Stimulated activated CD4-positive, alpha-beta T cell treated with anti-CD3 and anti-CD28 coated beads, Interleukin-15, amount 100 ng/mL, for 48 hours (primary cell): ENCODE data around the gene KIAA1755.
"Not testable (repeated sequence)": the region's sequence is repeated elsewhere in the genome, so short reads cannot be mapped to it uniquely, and the experiment has no call there.

Source experiments
- DNase-seq, 2 donors: peaks; one replicate each; pipeline ENCODE4 v3.0.0-alpha.2; 2020; ENCODE audit warnings: low read depth in 2 of 2

KIAA1755 gene

GRCh38 chr20:38290829-38291814, 30.6 kb upstream of the KIAA1755 start:
- no peak for DNase-seq

GRCh38 chr20:38286586-38287531, 26.3 kb upstream of the KIAA1755 start:
- no peak for DNase-seq

DNA sequence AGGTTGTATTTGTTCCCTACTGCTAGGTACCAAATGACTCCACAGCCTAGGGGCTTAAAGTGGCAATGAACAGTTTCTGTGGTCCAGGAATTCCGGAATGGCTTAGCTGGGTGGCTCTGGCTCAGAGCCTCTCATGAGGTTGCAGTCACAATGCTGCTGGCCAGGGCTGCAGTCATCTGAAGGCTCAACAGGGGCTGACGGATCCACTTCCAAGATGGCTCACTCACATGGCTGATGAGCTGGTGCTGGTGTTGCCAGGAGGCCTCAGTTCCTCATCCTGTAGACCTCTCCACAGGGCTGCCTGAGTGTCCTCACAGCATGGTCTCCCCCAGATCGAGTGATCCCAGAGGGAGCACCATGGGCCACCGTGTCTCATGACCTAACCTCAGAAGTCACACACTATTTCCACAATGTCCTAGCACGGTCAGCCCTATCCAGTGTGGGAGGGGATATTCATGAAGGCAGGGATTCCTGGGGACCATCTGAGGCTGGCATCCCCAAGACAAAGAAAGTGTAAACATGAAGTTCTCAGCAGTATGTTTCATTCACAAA, 24.4 kb upstream of the KIAA1755 start:
- no peak for DNase-seq

- DNase-seq = not testable (repeated sequence)
Observed at GRCh38 chr20:38284066-38284650, 23.6 kb upstream of the KIAA1755 start.

- DNase-seq = no peak
Observed at GRCh38 chr20:38283236-38283635, 22.7 kb upstream of the KIAA1755 start.

GRCh38 chr20:38281176-38281915, 20.8 kb upstream of the KIAA1755 start:
- not testable (repeated sequence) for DNase-seq

DNA sequence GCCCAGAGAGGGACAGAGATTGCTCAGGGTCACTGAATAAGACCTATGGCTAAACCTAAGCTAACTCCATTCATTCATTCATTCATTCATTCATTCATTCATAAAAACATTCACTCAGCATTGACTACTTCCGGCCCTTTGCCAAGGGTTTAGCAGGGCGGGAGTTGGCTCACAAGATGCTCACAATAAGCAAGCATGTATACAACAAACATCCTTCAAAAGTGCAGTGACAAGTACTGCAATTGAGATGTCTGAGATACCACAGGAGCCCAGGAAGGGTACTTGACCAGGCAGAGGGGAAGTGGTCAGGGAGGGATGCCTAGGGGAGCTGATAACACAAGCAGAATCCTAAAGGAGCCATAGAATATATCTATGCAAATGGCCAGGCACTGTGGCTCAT, 18.2 kb upstream of the KIAA1755 start:
- DNase-seq = no peak

GRCh38 chr20:38278131-38278530, 17.6 kb upstream of the KIAA1755 start:
- no peak for DNase-seq

GRCh38 chr20:38277691-38278090, 17.2 kb upstream of the KIAA1755 start:
- DNase-seq = no peak

DNA sequence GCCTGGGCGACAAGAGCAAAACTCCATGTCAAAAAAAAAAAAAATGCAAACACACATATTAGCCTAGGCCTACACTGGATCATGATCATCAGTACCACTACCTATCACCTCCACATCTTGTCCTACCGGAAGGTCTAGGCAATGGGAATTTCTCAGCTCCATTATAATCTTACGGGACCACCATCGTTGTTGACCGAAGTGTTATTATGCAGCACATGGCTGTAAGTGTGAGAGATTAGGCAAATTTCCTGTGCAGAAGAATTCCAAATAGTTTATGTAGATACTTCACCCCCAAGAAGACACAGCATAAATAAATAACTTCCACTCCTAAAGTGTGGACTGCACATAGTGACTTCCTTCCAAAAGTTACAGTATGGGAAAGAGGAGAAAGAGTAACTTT, 16.8 kb upstream of the KIAA1755 start:
- DNase-seq = no peak

- no peak for DNase-seq
Observed at GRCh38 chr20:38275815-38276550, 15.4 kb upstream of the KIAA1755 start.

DNA sequence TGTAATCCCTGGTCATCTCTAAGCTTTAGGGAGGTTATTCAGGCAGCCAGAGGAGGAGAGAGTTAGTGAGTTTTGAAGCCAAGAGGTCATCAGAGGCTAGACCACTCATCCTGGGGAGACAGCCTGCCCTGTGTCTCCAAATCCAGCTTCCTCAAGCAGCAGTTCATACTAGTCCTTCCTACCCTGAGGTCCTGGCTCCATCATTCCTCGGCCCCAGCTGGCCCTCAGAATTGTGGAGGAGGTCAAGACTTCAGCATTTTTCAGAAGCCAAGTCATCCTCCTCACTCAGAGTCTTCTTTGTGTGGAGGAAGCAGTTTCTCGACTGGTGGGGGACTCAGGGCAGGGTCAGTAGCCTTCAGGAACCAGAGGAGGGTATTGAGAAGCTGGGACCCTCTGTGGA, 12.4 kb upstream of the KIAA1755 start:
- DNase-seq = no peak

GRCh38 chr20:38272398-38272797, 11.9 kb upstream of the KIAA1755 start:
- DNase-seq = no peak

DNA sequence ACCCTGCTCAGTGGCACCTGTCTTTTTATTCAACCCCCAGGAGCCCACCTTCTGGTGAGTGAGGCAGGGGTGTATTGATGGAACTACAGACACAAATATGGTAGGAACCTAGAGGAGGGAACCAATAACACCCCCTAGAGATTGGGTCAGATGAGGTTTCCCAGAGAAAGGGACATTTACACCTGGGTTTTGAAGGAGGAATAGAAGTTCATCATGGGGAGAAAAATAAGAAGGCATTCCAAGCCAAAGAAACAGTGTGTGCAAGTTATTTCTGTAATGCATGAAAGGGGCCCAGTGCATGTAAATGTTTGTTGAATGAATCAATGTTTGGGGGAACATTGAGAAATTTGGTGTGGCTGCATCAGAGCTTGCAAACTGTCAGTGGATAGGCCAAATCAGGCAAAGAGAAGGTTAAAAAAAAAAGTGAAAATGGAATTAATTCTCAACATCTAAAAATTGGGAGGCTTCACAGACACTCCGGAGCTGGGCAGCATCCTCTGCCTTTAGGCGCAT, 11.1 kb upstream of the KIAA1755 start:
- DNase-seq = no peak

GRCh38 chr20:38270869-38271605, 10.5 kb upstream of the KIAA1755 start:
- no peak for DNase-seq

DNA sequence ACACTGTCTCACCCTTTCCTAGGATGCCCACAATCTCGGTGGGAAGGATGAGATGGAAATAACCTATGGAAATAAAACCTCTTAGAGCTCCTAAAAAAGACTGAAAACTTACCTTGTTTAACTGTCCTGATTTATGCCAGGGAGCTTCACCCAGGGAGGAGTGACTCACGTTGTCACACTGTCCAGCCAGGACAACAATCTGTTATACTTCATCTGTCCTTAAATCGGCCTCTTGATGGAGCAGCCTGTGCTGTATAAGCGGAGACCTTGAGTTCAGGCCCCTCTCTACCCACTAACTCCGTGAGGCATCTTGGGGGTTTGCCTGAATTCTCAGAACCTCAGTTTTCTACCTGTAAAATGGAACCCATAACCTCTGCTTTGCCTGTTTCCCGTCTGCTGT, 9.2 kb upstream of the KIAA1755 start:
- DNase-seq = no peak

GRCh38 chr20:38269040-38269439, 8.5 kb upstream of the KIAA1755 start:
- no peak for DNase-seq

GRCh38 chr20:38267901-38268514, 7.5 kb upstream of the KIAA1755 start:
- no peak for DNase-seq

DNA sequence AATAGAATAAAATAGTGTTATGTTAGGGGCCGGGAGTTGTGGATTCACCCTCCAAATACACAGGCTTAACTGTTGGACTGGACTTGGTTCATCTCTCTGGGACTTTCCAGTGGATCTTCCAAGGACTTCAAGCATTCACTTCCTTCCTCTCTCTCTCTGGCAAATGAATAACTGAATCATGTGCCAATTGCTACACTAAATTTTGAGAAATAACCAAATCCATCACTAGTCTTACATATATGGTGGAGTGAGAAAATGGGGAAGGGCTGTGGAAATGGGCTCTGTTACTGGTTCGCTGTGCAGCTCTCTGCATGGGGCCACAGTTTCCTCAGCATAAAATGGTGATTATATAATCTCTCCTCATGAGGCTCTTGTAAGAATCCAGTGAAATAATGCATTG, 6.8 kb upstream of the KIAA1755 start:
- no peak for DNase-seq
